Kidney epithelial cell (primary cell): ENCODE measurements around the gene COIL. TPM values are rescaled to one million over a fixed set of nuclear protein-coding genes. Genes with fewer than 3 reads are reported as not detected.
"Not testable (repeated sequence)": the region's sequence is repeated elsewhere in the genome, so short reads cannot be mapped to it uniquely, and the experiment has no call there.

ENCODE experiments used
- DNase-seq: peaks from one replicate; pipeline ENCODE4 v3.0.0-alpha.2; 2010; ENCODE audit warnings: low read depth
- H3K27me3 ChIP-seq: 2 replicates; pipeline ENCODE4 v1.6.0; 2011; ENCODE audit warnings: low read length; ENCODE audit not compliant: control insufficient read depth, insufficient read depth
- H3K36me3 ChIP-seq: 2 replicates; pipeline ENCODE4 v1.5.1; 2011; ENCODE audit warnings: low read length; ENCODE audit not compliant: control insufficient read depth, insufficient read depth
- H3K4me3 ChIP-seq: 2 replicates; pipeline ENCODE4 v1.5.1; 2011; ENCODE audit warnings: low read depth, mild to moderate bottlenecking, control low read depth, low read length
- total RNA-seq: library from RNA; depleted of rRNA; stranded (reverse); fragments of >200 nt; gene quantifications from 2 replicates; pipeline ENCODE4 v1.2.3, GENCODE V29; 2015
- TF ChIP-seq, protein P1 (sequence below): IDR thresholded peaks from 2 replicates; pipeline ENCODE4 v1.5.1; 2011; ENCODE audit warnings: mild to moderate bottlenecking, moderate library complexity, low read length, control low read depth, inconsistent platforms; ENCODE audit not compliant: insufficient read depth, poor library complexity, severe bottlenecking

The COIL gene
- total RNA-seq, 1 donor from 2014 or later: 19.3 TPM

DNA sequence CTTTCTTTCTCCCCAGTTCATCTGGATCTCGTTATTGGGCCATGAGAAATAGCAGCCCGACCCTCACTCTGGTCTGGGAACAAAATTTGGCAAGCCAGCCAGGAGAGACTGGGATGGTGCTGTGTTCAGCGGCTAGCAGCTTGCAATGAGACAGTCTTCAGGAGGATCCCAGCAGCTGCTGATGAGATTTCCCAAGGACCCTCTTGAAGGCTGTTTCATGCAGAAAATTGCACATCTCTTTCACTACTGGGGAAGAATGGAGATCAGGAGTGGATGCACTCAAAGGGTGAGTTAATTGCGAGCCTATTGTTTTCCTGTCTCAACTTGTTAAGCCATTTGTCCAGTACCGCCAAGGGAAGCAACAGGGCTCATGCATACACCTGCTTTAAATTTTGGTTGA lies 5.5 kb upstream of the COIL start:
- no peak for DNase-seq
- Histone ChIP-seq H3K27me3 (no peaks in the 10 kb centered on the region), H3K36me3 (no peaks in the 10 kb centered on the region), H3K4me3 (no peak overlapping the region)
- TF ChIP-seq, protein P1, sequence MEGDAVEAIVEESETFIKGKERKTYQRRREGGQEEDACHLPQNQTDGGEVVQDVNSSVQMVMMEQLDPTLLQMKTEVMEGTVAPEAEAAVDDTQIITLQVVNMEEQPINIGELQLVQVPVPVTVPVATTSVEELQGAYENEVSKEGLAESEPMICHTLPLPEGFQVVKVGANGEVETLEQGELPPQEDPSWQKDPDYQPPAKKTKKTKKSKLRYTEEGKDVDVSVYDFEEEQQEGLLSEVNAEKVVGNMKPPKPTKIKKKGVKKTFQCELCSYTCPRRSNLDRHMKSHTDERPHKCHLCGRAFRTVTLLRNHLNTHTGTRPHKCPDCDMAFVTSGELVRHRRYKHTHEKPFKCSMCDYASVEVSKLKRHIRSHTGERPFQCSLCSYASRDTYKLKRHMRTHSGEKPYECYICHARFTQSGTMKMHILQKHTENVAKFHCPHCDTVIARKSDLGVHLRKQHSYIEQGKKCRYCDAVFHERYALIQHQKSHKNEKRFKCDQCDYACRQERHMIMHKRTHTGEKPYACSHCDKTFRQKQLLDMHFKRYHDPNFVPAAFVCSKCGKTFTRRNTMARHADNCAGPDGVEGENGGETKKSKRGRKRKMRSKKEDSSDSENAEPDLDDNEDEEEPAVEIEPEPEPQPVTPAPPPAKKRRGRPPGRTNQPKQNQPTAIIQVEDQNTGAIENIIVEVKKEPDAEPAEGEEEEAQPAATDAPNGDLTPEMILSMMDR: no peak

DNA sequence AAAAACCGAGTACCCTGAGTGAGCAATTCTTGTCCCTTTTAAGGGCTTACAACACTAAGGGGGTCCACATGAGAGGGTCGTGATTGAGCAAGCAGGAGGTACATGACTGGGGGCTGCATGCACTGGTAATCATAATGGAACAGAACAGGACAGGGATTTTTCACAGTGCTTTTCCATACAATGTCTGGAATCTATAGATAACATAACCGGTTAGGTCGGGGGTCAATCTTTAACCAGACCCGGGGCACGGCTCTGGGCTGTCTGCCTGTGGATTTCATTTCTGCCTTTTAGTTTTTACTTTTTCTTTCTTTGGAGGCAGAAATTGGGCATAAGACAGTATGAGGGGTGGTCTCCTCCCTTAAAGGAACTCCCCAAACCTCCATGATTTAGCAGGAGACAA lies 4.8 kb upstream of the COIL start:
- H3K4me3 ChIP-seq, H3K27me3 ChIP-seq, H3K36me3 ChIP-seq, DNase-seq: not testable (repeated sequence)

- not testable (repeated sequence) for H3K27me3 ChIP-seq, DNase-seq, H3K36me3 ChIP-seq, H3K4me3 ChIP-seq
These were observed 4.4 kb upstream of the COIL start for GRCh38 chr17:56965241-56965640.

DNA sequence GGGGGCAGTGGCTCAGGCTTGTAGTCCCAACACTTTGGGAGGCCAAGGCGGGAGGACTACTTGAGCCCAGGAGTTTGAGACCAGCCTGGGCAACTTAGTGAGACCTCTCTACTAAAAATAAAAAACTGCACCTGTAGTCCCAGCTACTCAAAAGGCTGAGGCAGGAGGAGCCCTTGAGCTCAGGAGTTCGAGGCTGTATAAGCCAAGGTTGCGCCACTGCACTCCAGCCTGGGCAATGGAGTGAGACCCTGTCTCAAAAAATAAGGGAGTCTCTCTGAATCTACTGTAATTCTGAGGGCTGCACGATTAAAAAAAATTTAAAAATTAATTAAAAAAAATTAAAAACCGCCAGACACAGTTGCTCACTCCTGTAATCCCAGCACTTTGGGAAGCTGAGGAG lies 3.9 kb downstream of the COIL start:
- Histone ChIP-seq H3K27me3 (no peaks in the 10 kb centered on the region), H3K4me3 (no peak overlapping the region), H3K36me3 (no peaks in the 10 kb centered on the region)
- TF ChIP-seq, protein P1: no peak
- no peak for DNase-seq

GRCh38 chr17:56949595-56949994 lies 11.3 kb downstream of the COIL start:
- Histone ChIP-seq H3K4me3 (no peak overlapping the region), H3K36me3 (no peaks in the 10 kb centered on the region), H3K27me3 (no peaks in the 10 kb centered on the region)
- TF ChIP-seq, protein P1: no peak
- DNase-seq: no peak

- Histone ChIP-seq H3K36me3 (no peaks in the 10 kb centered on the region), H3K4me3 (no peak overlapping the region), H3K27me3 (no peaks in the 10 kb centered on the region)
- TF ChIP-seq, protein P1: no peak
- DNase-seq: no peak
These were observed 12.4 kb downstream of the COIL start for GRCh38 chr17:56948491-56948890.

DNA sequence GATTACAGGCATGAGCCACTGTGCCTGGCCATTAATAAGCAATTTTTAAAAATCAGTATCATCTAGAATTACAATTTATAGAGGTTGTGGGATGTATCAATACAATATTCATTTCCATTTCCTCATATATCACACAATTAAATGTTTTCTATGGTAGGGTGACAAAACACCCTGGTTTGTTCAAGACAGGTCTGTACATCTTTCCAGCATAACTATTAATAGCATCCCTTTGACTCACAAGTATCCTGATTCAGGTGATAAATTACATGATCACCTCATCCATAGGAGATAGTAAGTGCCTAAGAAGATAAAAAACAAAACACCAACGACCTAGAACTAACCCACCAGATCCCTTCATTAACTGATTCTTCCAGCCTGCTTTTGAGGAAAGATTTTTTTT lies 13.1 kb downstream of the COIL start:
- TF ChIP-seq, protein P1: no peak
- H3K36me3 ChIP-seq: no peaks in the 10 kb centered on the region
- H3K4me3 ChIP-seq: no peak overlapping the region
- no peaks in the 10 kb centered on the region for H3K27me3 ChIP-seq
- no peak for DNase-seq
